ENCODE measurements around the gene RASAL1.

GRCh38 chr12:113109872-113110599 is 25.5 kb downstream of the RASAL1 start:
- TF ChIP-seq CTCF (IDR thresholded peaks at IDR 0.05) (no peak), POLR2A (IDR thresholded peaks at IDR 0.05) (no peak), POLR2AphosphoS5 (IDR thresholded peaks at IDR 0.05) (no peak), EP300 (IDR thresholded peaks at IDR 0.05) (no peak)
